Natural killer cell (primary cell): Measurements from ENCODE around the gene GBF1. TPM values are rescaled to one million over a fixed set of nuclear protein-coding genes. Genes with fewer than 3 reads are reported as not detected.

Experiments
- ATAC-seq, 3 donors: fragments of 150-1000 bp in 2 of 3; fragments of 200-7000 bp in 1 of 3; cut with Tn5 transposase; 1 replicate in 1 of 3; 2 replicates in 2 of 3; pipeline ENCODE4 v1.10.0; 2021; ENCODE audit warnings: mild to moderate bottlenecking in 2 of 3, moderate library complexity in 2 of 3
- DNase-seq, 2 donors: peaks; one replicate each; pipeline versions ENCODE4 v3.0.0 to v3.0.0-alpha.2; 2013 to 2021; ENCODE audit warnings: mixed read lengths in 1 of 2
- H3K27ac ChIP-seq: one replicate; pipeline ENCODE4 v1.5.1; 2013; ENCODE audit warnings: mild to moderate bottlenecking, low read length
- H3K27me3 ChIP-seq: one replicate; pipeline ENCODE4 v1.6.1; 2013; ENCODE audit warnings: low read length; ENCODE audit not compliant: control insufficient read depth, insufficient read depth
- H3K36me3 ChIP-seq: one replicate; pipeline ENCODE4 v1.6.1; 2013; ENCODE audit warnings: low read length; ENCODE audit not compliant: control insufficient read depth, insufficient read depth
- H3K4me1 ChIP-seq: one replicate; pipeline ENCODE4 v1.6.1; 2013; ENCODE audit warnings: low read length; ENCODE audit not compliant: control insufficient read depth, insufficient read depth
- H3K4me3 ChIP-seq: one replicate; pipeline ENCODE4 v1.5.1; 2013; ENCODE audit warnings: low read length
- H3K9me3 ChIP-seq: one replicate; pipeline ENCODE4 v1.6.1; 2013; ENCODE audit warnings: low read length; ENCODE audit not compliant: control insufficient read depth, insufficient read depth
- H3K27ac Mint-ChIP-seq, 2 donors: one replicate each; pipeline ENCODE4 v1.8.0; 2022; ENCODE audit warnings: mild to moderate bottlenecking in 2 of 2, mixed read lengths in 2 of 2, moderate library complexity in 1 of 2
- H3K27me3 Mint-ChIP-seq, 2 donors: one replicate each; pipeline ENCODE4 v1.8.0; 2022; ENCODE audit warnings: low read depth in 2 of 2, mixed read lengths in 2 of 2
- H3K36me3 Mint-ChIP-seq: one replicate; pipeline ENCODE4 v1.8.0; 2022; ENCODE audit warnings: mixed read lengths
- H3K4me1 Mint-ChIP-seq, 2 donors: one replicate each; pipeline ENCODE4 v1.8.0; 2022; ENCODE audit warnings: mixed read lengths in 2 of 2
- H3K4me3 Mint-ChIP-seq: one replicate; pipeline ENCODE4 v1.8.0; 2022; ENCODE audit warnings: mild to moderate bottlenecking, moderate library complexity, mixed read lengths
- H3K9me3 Mint-ChIP-seq, 2 donors: one replicate each; pipeline ENCODE4 v1.8.0; 2022; ENCODE audit warnings: mixed read lengths in 2 of 2
- CTCF ChIP-seq: fragments of 200-600 bp; IDR thresholded peaks from one replicate; pipeline ENCODE4 v1.8.0; 2022; ENCODE audit warnings: antibody characterized with exemption
- WGBS: methylation state at CpG from one replicate; pipeline ENCODE4 v1.1.7; 2013; ENCODE audit warnings: missing lambda C conversion rate; ENCODE audit not compliant: insufficient coverage; 5-methylcytosine and 5-hydroxymethylcytosine counted together
- intact Hi-C: fragments of 100-400 bp; cut with micrococcal nuclease; formaldehyde crosslinking; loops from one replicate; pipeline ENCODE4 v1.14.2; 2022
- total RNA-seq, 4 donors: library from RNA; stranded (reverse); fragments of 120-200 nt in 1 of 4; gene quantifications; one replicate each; pipeline versions ENCODE4 v1.2.3 to v1.2.4, GENCODE V29; 2013 to 2022

GBF1 gene
- total RNA-seq, 3 donors from 2014 or later (not counting 1 experiment from before 2014, with no cell fraction given), result 48.2 to 52.5 (median 50.9) TPM

GRCh38 chr10:102289840-102290239 lies 44.5 kb downstream of the GBF1 start:
- peaks cover 35 to 40% of the 10 kb centered on the region in 2 donors for H3K4me1 Mint-ChIP-seq
- intact Hi-C loops, result no loop called here
- ATAC-seq, result no peak

GRCh38 chr10:102291221-102291905 lies 46.0 kb downstream of the GBF1 start:
- no peak for DNase-seq
- H3K4me1 ChIP-seq, result no peaks in the 10 kb centered on the region
- H3K36me3 ChIP-seq, result peaks cover 3% of the 10 kb centered on the region
- no peaks in the 10 kb centered on the region for H3K27me3 Mint-ChIP-seq
- no peak for ATAC-seq
- H3K27ac ChIP-seq, result no peak overlapping the region
- H3K4me3 ChIP-seq, result no peak overlapping the region
- H3K9me3 Mint-ChIP-seq, result no peaks in the 10 kb centered on the region
- intact Hi-C loops, result no loop called here
- H3K9me3 ChIP-seq, result no peaks in the 10 kb centered on the region
- H3K27ac Mint-ChIP-seq, result no peak overlapping the region
- H3K4me3 Mint-ChIP-seq, result no peak overlapping the region
- peaks cover 23 to 25% of the 10 kb centered on the region in 2 donors for H3K4me1 Mint-ChIP-seq
- 97% methylated on average over 4 of the region's 4 CpGs for WGBS
- H3K27me3 ChIP-seq, result no peaks in the 10 kb centered on the region
- TF ChIP-seq CTCF, result no peak
- no peaks in the 10 kb centered on the region for H3K36me3 Mint-ChIP-seq

More at GRCh38 chr10:102289840-102290239, 44.5 kb downstream of the GBF1 start:
- Histone ChIP-seq H3K27ac (no peak overlapping the region), H3K4me3 (no peak overlapping the region), H3K9me3 (no peaks in the 10 kb centered on the region), H3K36me3 (peaks cover 3% of the 10 kb centered on the region), H3K27me3 (no peaks in the 10 kb centered on the region), H3K4me1 (no peaks in the 10 kb centered on the region)
- Mint-ChIP-seq H3K4me3 (no peak overlapping the region), H3K27ac (no peak overlapping the region), H3K27me3 (no peaks in the 10 kb centered on the region), H3K9me3 (no peaks in the 10 kb centered on the region), H3K36me3 (no peaks in the 10 kb centered on the region)
- no peak for TF ChIP-seq CTCF
- DNase-seq, result no peak
- 99% methylated on average over 3 of the region's 3 CpGs for WGBS

GRCh38 chr10:102297101-102297500 lies 51.8 kb downstream of the GBF1 start:
- intact Hi-C loops, result no loop called here
- WGBS, result 93% methylated on average over 1 of the region's 1 CpG
- Mint-ChIP-seq H3K27ac (no peak overlapping the region), H3K36me3 (no peaks in the 10 kb centered on the region), H3K4me1 (peaks cover 17 to 23% of the 10 kb centered on the region in 2 donors), H3K9me3 (no peaks in the 10 kb centered on the region), H3K27me3 (no peaks in the 10 kb centered on the region), H3K4me3 (no peak overlapping the region)
- Histone ChIP-seq H3K36me3 (no peaks in the 10 kb centered on the region), H3K4me3 (no peak overlapping the region), H3K9me3 (no peaks in the 10 kb centered on the region), H3K27ac (no peak overlapping the region), H3K4me1 (no peaks in the 10 kb centered on the region), H3K27me3 (no peaks in the 10 kb centered on the region)
- TF ChIP-seq CTCF, result no peak
- DNase-seq (no peak), ATAC-seq (no peak)

- intact Hi-C loops, result no loop called here
- no peak for TF ChIP-seq CTCF
- H3K27ac Mint-ChIP-seq, result peak overlapping the region in 1 of 2 donors; percentile 25
- ATAC-seq, result no peak
- Histone ChIP-seq H3K4me3 (no peak overlapping the region), H3K27me3 (no peaks in the 10 kb centered on the region), H3K4me1 (no peaks in the 10 kb centered on the region), H3K9me3 (no peaks in the 10 kb centered on the region), H3K36me3 (no peaks in the 10 kb centered on the region), H3K27ac (no peak overlapping the region)
- H3K27me3 Mint-ChIP-seq, result no peaks in the 10 kb centered on the region
- DNase-seq, result no peak
- no peaks in the 10 kb centered on the region for H3K36me3 Mint-ChIP-seq
- H3K4me1 Mint-ChIP-seq, result peaks cover 17 to 23% of the 10 kb centered on the region in 2 donors
- H3K4me3 Mint-ChIP-seq, result no peak overlapping the region
- H3K9me3 Mint-ChIP-seq, result no peaks in the 10 kb centered on the region
Observed at GRCh38 chr10:102298899-102299298, 53.6 kb downstream of the GBF1 start.
